SJSA1 (cell line): ENCODE data around the gene KLF3. TPM values are rescaled to one million over a fixed set of nuclear protein-coding genes. Genes with fewer than 3 reads are reported as not detected.

ENCODE experiments used
- DNase-seq, 2 experiments: peaks; one replicate each; pipeline ENCODE4 v3.0.0-alpha.2; 2015 to 2020; ENCODE audit warnings: low spot score in 2 of 2, low read depth in 1 of 2
- H3K27ac ChIP-seq: fragments of 250-450 bp; sonication (Bioruptor Pico); 2 replicates; pipeline ENCODE4 v1.5.1; 2020; ENCODE audit warnings: mild to moderate bottlenecking, moderate library complexity
- H3K27me3 ChIP-seq: fragments of 250-450 bp; sonication (Bioruptor Pico); replicated peaks from 2 replicates; pipeline ENCODE4 v1.5.1; 2020; ENCODE audit warnings: mild to moderate bottlenecking, moderate library complexity
- H3K36me3 ChIP-seq: fragments of 250-450 bp; sonication (Bioruptor Pico); 2 replicates; pipeline ENCODE4 v1.5.1; 2020; ENCODE audit warnings: mild to moderate bottlenecking
- H3K4me1 ChIP-seq: fragments of 250-450 bp; sonication (Bioruptor Pico); replicated peaks from 2 replicates; pipeline ENCODE4 v1.6.1; 2021; ENCODE audit warnings: mild to moderate bottlenecking
- H3K4me3 ChIP-seq: fragments of 250-450 bp; sonication (Bioruptor Pico); 2 replicates; pipeline ENCODE4 v1.5.1; 2020; ENCODE audit warnings: mild to moderate bottlenecking
- H3K9me3 ChIP-seq: fragments of 250-450 bp; sonication (Bioruptor Pico); replicated peaks from 2 replicates; pipeline ENCODE4 v1.5.1; 2020; ENCODE audit warnings: mild to moderate bottlenecking
- total RNA-seq: library from RNA; depleted of rRNA; stranded (reverse); fragments of >200 nt; shearing (Covaris generic); gene quantifications from 2 replicates; pipeline ENCODE4 v1.2.3, GENCODE V29; 2014; rRNA removed

Gene KLF3
- total RNA-seq, 1 experiment from 2014 or later: 8.3 TPM

GRCh38 chr4:38734446-38734845 is 70.4 kb downstream of the KLF3 start:
- DNase-seq: no peak
- peaks cover 19% of the 10 kb centered on the region for H3K4me1 ChIP-seq
- no peak overlapping the region for H3K4me3 ChIP-seq
- H3K36me3 ChIP-seq: no peaks in the 10 kb centered on the region
- no peak overlapping the region for H3K27ac ChIP-seq
- H3K9me3 ChIP-seq: no peaks in the 10 kb centered on the region
- no peaks in the 10 kb centered on the region for H3K27me3 ChIP-seq

- H3K27ac ChIP-seq: no peak overlapping the region
- no peaks in the 10 kb centered on the region for H3K9me3 ChIP-seq
- H3K4me1 ChIP-seq: peaks cover 17% of the 10 kb centered on the region
- no peaks in the 10 kb centered on the region for H3K36me3 ChIP-seq
- DNase-seq: no peak
- no peak overlapping the region for H3K4me3 ChIP-seq
- H3K27me3 ChIP-seq: no peaks in the 10 kb centered on the region
Measured at GRCh38 chr4:38734911-38735310, 70.9 kb downstream of the KLF3 start.

- DNase-seq: no peak
Measured at GRCh38 chr4:38735870-38736269, 71.9 kb downstream of the KLF3 start.

GRCh38 chr4:38738940-38739803 is 75.2 kb downstream of the KLF3 start:
- no peak for DNase-seq
- no peaks in the 10 kb centered on the region for H3K27me3 ChIP-seq

More at GRCh38 chr4:38735870-38736269, 71.9 kb downstream of the KLF3 start:
- Histone ChIP-seq H3K9me3 (no peaks in the 10 kb centered on the region), H3K4me3 (no peak overlapping the region), H3K27me3 (no peaks in the 10 kb centered on the region), H3K4me1 (peaks cover 7% of the 10 kb centered on the region), H3K36me3 (no peaks in the 10 kb centered on the region), H3K27ac (no peak overlapping the region)

GRCh38 chr4:38740303-38740702 is 76.3 kb downstream of the KLF3 start:
- Histone ChIP-seq H3K27me3 (no peaks in the 10 kb centered on the region), H3K36me3 (no peaks in the 10 kb centered on the region), H3K9me3 (no peaks in the 10 kb centered on the region), H3K4me1 (no peaks in the 10 kb centered on the region), H3K4me3 (no peak overlapping the region), H3K27ac (no peak overlapping the region)
- DNase-seq: no peak

More at GRCh38 chr4:38738940-38739803, 75.2 kb downstream of the KLF3 start:
- Histone ChIP-seq H3K36me3 (no peaks in the 10 kb centered on the region), H3K9me3 (no peaks in the 10 kb centered on the region), H3K4me3 (no peak overlapping the region), H3K27ac (no peak overlapping the region), H3K4me1 (no peaks in the 10 kb centered on the region)

GRCh38 chr4:38743866-38744265 is 79.9 kb downstream of the KLF3 start:
- no peak overlapping the region for H3K27ac ChIP-seq
- no peak overlapping the region for H3K4me3 ChIP-seq
- DNase-seq: no peak
- no peaks in the 10 kb centered on the region for H3K4me1 ChIP-seq
- no peaks in the 10 kb centered on the region for H3K27me3 ChIP-seq
- no peaks in the 10 kb centered on the region for H3K9me3 ChIP-seq
- H3K36me3 ChIP-seq: no peaks in the 10 kb centered on the region

- no peaks in the 10 kb centered on the region for H3K27me3 ChIP-seq
- H3K36me3 ChIP-seq: no peaks in the 10 kb centered on the region
- no peak overlapping the region for H3K4me3 ChIP-seq
- H3K27ac ChIP-seq: no peak overlapping the region
- H3K9me3 ChIP-seq: no peaks in the 10 kb centered on the region
- no peaks in the 10 kb centered on the region for H3K4me1 ChIP-seq
- DNase-seq: no peak
Measured at GRCh38 chr4:38745881-38746280, 81.9 kb downstream of the KLF3 start.

- Histone ChIP-seq H3K9me3 (no peaks in the 10 kb centered on the region), H3K36me3 (no peaks in the 10 kb centered on the region), H3K27ac (no peak overlapping the region), H3K27me3 (no peaks in the 10 kb centered on the region), H3K4me1 (peaks cover 11% of the 10 kb centered on the region), H3K4me3 (no peak overlapping the region)
- no peak for DNase-seq
Measured at GRCh38 chr4:38747629-38748028, 83.6 kb downstream of the KLF3 start.

- no peaks in the 10 kb centered on the region for H3K9me3 ChIP-seq
- no peak overlapping the region for H3K27ac ChIP-seq
- DNase-seq: no peak
- H3K27me3 ChIP-seq: no peaks in the 10 kb centered on the region
- no peak overlapping the region for H3K4me3 ChIP-seq
- no peaks in the 10 kb centered on the region for H3K36me3 ChIP-seq
- H3K4me1 ChIP-seq: peaks cover 21% of the 10 kb centered on the region
Measured at GRCh38 chr4:38749336-38749735, 85.3 kb downstream of the KLF3 start.

Other genes starting within 250 kb of the KLF3 start
- gene TLR10, start 118.8 kb downstream of the KLF3 start, total RNA-seq: not detected in 2 replicates
- 0.41 and 1.1 TPM in 2 replicates for gene TLR1, start 140.6 kb downstream of the KLF3 start, total RNA-seq
- 0.28 and 1.5 TPM in 2 replicates for gene TLR6, start 192.6 kb downstream of the KLF3 start, total RNA-seq
- gene FAM114A1, start 203.6 kb downstream of the KLF3 start, total RNA-seq: 69.5 and 89.1 TPM in 2 replicates